Right atrium auricular region (tissue), 2 donors: Measurements from ENCODE around the gene LRRK1. TPM values are rescaled to one million over a fixed set of nuclear protein-coding genes. Genes with fewer than 3 reads are reported as not detected.

ENCODE experiments used
- DNase-seq: peaks from one replicate; pipeline ENCODE4 v3.0.0-alpha.2; 2019; ENCODE audit warnings: low spot score
- H3K27ac ChIP-seq, 2 donors: fragments of 200-600 bp; sonication (generic); 1 replicate in 1 of 2; 2 replicates in 1 of 2; pipeline ENCODE4 v1.5.1; 2016 to 2019
- H3K27me3 ChIP-seq, 2 donors: fragments of 200-600 bp; sonication (generic); one replicate each; pipeline versions ENCODE4 v1.5.1 to v1.6.0; 2017 to 2019
- H3K36me3 ChIP-seq: fragments of 200-600 bp; sonication (generic); one replicate; pipeline ENCODE4 v1.5.1; 2016
- H3K4me1 ChIP-seq, 2 donors: fragments of 200-600 bp; sonication (generic); one replicate each; pipeline versions ENCODE4 v1.5.1 to v1.6.0; 2017 to 2019
- H3K4me3 ChIP-seq, 2 donors: fragments of 200-600 bp; sonication (generic); 1 replicate in 1 of 2; 2 replicates in 1 of 2; pipeline ENCODE4 v1.5.1; 2017 to 2019; ENCODE audit warnings: mild to moderate bottlenecking in 1 of 2, moderate library complexity in 1 of 2
- H3K9me3 ChIP-seq, 2 donors: fragments of 200-600 bp; sonication (generic); one replicate each; pipeline ENCODE4 v1.5.1; 2019
- CTCF ChIP-seq, 2 donors: fragments of 200-600 bp; sonication (generic); IDR thresholded peaks; one replicate each; pipeline ENCODE4 v1.5.1; 2019; ENCODE audit warnings: antibody characterized with exemption in 2 of 2
- total RNA-seq, 2 donors: library from RNA; depleted of rRNA; stranded (reverse); fragments of >200 nt; gene quantifications; one replicate each; pipeline ENCODE4 v1.1.0, GENCODE V29; 2016

Gene LRRK1
- total RNA-seq, 2 donors from 2014 or later: 1.9 to 4.4 TPM

GRCh38 chr15:101037090-101037830 is 118.1 kb downstream of the LRRK1 start:
- peaks cover 0 to 28% of the 10 kb centered on the region in 2 donors for H3K9me3 ChIP-seq
- H3K27ac ChIP-seq: no peak overlapping the region
- H3K27me3 ChIP-seq: no peaks in the 10 kb centered on the region
- peak; percentile 32 for DNase-seq
- no peak for TF ChIP-seq CTCF (IDR thresholded peaks at IDR 0.05)
- no peaks in the 10 kb centered on the region for H3K36me3 ChIP-seq
- no peak overlapping the region for H3K4me3 ChIP-seq
- H3K4me1 ChIP-seq: no peaks in the 10 kb centered on the region

- Histone ChIP-seq H3K4me3 (no peak overlapping the region), H3K9me3 (peaks cover 0 to 28% of the 10 kb centered on the region in 2 donors), H3K4me1 (no peaks in the 10 kb centered on the region), H3K27ac (no peak overlapping the region), H3K36me3 (no peaks in the 10 kb centered on the region), H3K27me3 (no peaks in the 10 kb centered on the region)
- DNase-seq: peak; percentile 49
- no peak for TF ChIP-seq CTCF (IDR thresholded peaks at IDR 0.05)
Measured at GRCh38 chr15:101038327-101039003, 119.3 kb downstream of the LRRK1 start.

- Histone ChIP-seq H3K4me3 (no peak overlapping the region), H3K9me3 (peaks cover 0 to 23% of the 10 kb centered on the region in 2 donors), H3K4me1 (no peaks in the 10 kb centered on the region), H3K27me3 (no peaks in the 10 kb centered on the region), H3K36me3 (no peaks in the 10 kb centered on the region), H3K27ac (peak overlapping the region in 1 of 2 donors; percentile 50)
- TF ChIP-seq CTCF (IDR thresholded peaks at IDR 0.05): no peak
- peak; percentile 59 for DNase-seq
Measured at GRCh38 chr15:101039461-101039860, 120.3 kb downstream of the LRRK1 start.

GRCh38 chr15:101042320-101042719 is 123.2 kb downstream of the LRRK1 start:
- no peak overlapping the region for H3K4me3 ChIP-seq
- H3K27me3 ChIP-seq: no peaks in the 10 kb centered on the region
- TF ChIP-seq CTCF (IDR thresholded peaks at IDR 0.05): no peak
- peak; percentile 13 for DNase-seq
- peaks cover 0 to 9% of the 10 kb centered on the region in 2 donors for H3K9me3 ChIP-seq
- peaks cover 0 to 13% of the 10 kb centered on the region in 2 donors for H3K4me1 ChIP-seq
- no peaks in the 10 kb centered on the region for H3K36me3 ChIP-seq
- no peak overlapping the region for H3K27ac ChIP-seq

- Histone ChIP-seq H3K27ac (no peak overlapping the region), H3K4me3 (no peak overlapping the region), H3K36me3 (no peaks in the 10 kb centered on the region), H3K27me3 (no peaks in the 10 kb centered on the region), H3K9me3 (peaks cover 0 to 9% of the 10 kb centered on the region in 2 donors), H3K4me1 (peaks cover 0 to 13% of the 10 kb centered on the region in 2 donors)
- no peak for DNase-seq
- TF ChIP-seq CTCF (IDR thresholded peaks at IDR 0.05): no peak
Measured at GRCh38 chr15:101043011-101043410, 123.9 kb downstream of the LRRK1 start.
